ENCODE results near the gene CYB561D2. TPM values are rescaled to one million over a fixed set of nuclear protein-coding genes. Genes with fewer than 3 reads are reported as not detected.

The CYB561D2 gene
- total and polyA plus RNA-seq, 2 of the 13 experiments (the other 11 are each of a cell fraction or from before 2014, with no cell fraction given), result 11.1 to 17.2 TPM

DNA sequence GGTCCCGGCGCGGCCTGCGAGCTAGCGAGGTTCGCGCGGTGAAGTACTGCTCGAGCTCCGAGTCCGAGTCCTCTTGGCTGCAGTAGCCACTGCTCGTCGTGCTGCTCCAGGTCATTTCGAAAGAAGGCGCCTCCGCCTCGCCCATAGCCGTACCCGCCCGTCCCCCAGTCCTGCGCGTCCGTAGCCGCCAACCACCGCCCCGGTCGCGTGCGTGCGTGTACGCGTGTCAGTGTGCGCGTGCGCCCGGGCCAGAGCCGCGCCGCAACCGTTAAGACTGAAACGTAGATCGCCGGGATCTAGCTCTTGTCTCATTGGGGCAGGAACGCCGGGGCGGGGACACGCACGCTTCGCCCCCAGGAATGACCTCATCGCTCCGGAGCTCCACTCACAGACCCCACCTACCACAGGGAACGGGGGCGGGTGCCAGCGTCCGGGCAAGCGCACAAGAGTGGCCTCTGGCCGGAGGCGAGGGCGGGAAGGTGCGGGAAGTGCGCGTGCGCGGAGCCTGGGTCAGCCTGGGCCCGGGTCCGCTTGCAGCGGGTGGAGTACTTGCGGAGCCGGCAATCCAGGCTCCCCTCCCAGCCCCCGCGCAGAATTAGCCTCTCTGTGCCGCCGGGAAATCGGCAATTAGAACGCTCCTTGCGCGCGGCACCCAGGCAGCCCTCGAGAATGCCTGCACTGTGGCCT, 13.3 kb upstream of the CYB561D2 start (continued):
- TF ChIP-seq, protein P1, sequence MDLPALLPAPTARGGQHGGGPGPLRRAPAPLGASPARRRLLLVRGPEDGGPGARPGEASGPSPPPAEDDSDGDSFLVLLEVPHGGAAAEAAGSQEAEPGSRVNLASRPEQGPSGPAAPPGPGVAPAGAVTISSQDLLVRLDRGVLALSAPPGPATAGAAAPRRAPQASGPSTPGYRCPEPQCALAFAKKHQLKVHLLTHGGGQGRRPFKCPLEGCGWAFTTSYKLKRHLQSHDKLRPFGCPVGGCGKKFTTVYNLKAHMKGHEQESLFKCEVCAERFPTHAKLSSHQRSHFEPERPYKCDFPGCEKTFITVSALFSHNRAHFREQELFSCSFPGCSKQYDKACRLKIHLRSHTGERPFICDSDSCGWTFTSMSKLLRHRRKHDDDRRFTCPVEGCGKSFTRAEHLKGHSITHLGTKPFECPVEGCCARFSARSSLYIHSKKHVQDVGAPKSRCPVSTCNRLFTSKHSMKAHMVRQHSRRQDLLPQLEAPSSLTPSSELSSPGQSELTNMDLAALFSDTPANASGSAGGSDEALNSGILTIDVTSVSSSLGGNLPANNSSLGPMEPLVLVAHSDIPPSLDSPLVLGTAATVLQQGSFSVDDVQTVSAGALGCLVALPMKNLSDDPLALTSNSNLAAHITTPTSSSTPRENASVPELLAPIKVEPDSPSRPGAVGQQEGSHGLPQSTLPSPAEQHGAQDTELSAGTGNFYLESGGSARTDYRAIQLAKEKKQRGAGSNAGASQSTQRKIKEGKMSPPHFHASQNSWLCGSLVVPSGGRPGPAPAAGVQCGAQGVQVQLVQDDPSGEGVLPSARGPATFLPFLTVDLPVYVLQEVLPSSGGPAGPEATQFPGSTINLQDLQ (CRISPR knock-in tag; IDR thresholded peaks at IDR 0.05), result peak; percentile 65; the same call in 1 of the 2 replicates
- TF ChIP-seq ZBTB3 (CRISPR knock-in tag; IDR thresholded peaks at IDR 0.05; ENCODE audit: borderline replicate concordance, low read depth), result 0 out of 2 replicates have a peak, but pooled peaks have one; percentile 30
- TF ChIP-seq, protein P2, sequence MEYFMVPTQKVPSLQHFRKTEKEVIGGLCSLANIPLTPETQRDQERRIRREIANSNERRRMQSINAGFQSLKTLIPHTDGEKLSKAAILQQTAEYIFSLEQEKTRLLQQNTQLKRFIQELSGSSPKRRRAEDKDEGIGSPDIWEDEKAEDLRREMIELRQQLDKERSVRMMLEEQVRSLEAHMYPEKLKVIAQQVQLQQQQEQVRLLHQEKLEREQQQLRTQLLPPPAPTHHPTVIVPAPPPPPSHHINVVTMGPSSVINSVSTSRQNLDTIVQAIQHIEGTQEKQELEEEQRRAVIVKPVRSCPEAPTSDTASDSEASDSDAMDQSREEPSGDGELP (IDR thresholded peaks at IDR 0.05; ENCODE audit: borderline replicate concordance, low read depth), result no peak
- TF ChIP-seq GLI4 (CRISPR knock-in tag; IDR thresholded peaks at IDR 0.05; ENCODE audit: borderline replicate concordance), result no peak; the same call in 1 of the 2 replicates
- TF ChIP-seq SIX1 (CRISPR knock-in tag; IDR thresholded peaks at IDR 0.05; ENCODE audit: borderline replicate concordance), result peak; percentile 48
- TF ChIP-seq ZSCAN22 (CRISPR knock-in tag; IDR thresholded peaks at IDR 0.05), result no peak
- peak; percentile 89 for TF ChIP-seq TAF1 (CRISPR knock-in tag; IDR thresholded peaks at IDR 0.05)
- TF ChIP-seq FOXJ3 (CRISPR knock-in tag; IDR thresholded peaks at IDR 0.05; ENCODE audit: borderline replicate concordance), result peak; percentile 9; the same call in 1 of the 2 replicates
- TF ChIP-seq, protein P3, sequence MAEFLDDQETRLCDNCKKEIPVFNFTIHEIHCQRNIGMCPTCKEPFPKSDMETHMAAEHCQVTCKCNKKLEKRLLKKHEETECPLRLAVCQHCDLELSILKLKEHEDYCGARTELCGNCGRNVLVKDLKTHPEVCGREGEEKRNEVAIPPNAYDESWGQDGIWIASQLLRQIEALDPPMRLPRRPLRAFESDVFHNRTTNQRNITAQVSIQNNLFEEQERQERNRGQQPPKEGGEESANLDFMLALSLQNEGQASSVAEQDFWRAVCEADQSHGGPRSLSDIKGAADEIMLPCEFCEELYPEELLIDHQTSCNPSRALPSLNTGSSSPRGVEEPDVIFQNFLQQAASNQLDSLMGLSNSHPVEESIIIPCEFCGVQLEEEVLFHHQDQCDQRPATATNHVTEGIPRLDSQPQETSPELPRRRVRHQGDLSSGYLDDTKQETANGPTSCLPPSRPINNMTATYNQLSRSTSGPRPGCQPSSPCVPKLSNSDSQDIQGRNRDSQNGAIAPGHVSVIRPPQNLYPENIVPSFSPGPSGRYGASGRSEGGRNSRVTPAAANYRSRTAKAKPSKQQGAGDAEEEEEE (CRISPR knock-in tag; IDR thresholded peaks at IDR 0.05; ENCODE audit: borderline replicate concordance), result no peak
- TF ChIP-seq ELF4 (CRISPR knock-in tag; IDR thresholded peaks at IDR 0.05; ENCODE audit: borderline replicate concordance), result no peak
- 0 out of 2 replicates have a peak, but pooled peaks have one; percentile 1 for TF ChIP-seq ZNF878 (CRISPR knock-in tag; IDR thresholded peaks at IDR 0.05)
- peak; percentile 88 for TF ChIP-seq HOXA3 (CRISPR knock-in tag; IDR thresholded peaks at IDR 0.05)
- TF ChIP-seq, protein P4, sequence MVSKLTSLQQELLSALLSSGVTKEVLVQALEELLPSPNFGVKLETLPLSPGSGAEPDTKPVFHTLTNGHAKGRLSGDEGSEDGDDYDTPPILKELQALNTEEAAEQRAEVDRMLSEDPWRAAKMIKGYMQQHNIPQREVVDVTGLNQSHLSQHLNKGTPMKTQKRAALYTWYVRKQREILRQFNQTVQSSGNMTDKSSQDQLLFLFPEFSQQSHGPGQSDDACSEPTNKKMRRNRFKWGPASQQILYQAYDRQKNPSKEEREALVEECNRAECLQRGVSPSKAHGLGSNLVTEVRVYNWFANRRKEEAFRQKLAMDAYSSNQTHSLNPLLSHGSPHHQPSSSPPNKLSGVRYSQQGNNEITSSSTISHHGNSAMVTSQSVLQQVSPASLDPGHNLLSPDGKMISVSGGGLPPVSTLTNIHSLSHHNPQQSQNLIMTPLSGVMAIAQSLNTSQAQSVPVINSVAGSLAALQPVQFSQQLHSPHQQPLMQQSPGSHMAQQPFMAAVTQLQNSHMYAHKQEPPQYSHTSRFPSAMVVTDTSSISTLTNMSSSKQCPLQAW (CRISPR knock-in tag; IDR thresholded peaks at IDR 0.05), result peak; percentile 67
- TF ChIP-seq, protein P5, sequence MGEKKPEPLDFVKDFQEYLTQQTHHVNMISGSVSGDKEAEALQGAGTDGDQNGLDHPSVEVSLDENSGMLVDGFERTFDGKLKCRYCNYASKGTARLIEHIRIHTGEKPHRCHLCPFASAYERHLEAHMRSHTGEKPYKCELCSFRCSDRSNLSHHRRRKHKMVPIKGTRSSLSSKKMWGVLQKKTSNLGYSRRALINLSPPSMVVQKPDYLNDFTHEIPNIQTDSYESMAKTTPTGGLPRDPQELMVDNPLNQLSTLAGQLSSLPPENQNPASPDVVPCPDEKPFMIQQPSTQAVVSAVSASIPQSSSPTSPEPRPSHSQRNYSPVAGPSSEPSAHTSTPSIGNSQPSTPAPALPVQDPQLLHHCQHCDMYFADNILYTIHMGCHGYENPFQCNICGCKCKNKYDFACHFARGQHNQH (CRISPR knock-in tag; IDR thresholded peaks at IDR 0.05), result 0 out of 2 replicates have a peak, but pooled peaks have one; percentile 37
- no peak for TF ChIP-seq GZF1 (CRISPR knock-in tag; IDR thresholded peaks at IDR 0.05)
- TF ChIP-seq ZFP37 (CRISPR knock-in tag; IDR thresholded peaks at IDR 0.05; ENCODE audit: borderline replicate concordance), result peak; percentile 69; the same call in 1 of the 2 replicates
- no peak for TF ChIP-seq NR2F6 (IDR thresholded peaks at IDR 0.05)
- TF ChIP-seq NR2F6 (CRISPR knock-in tag; IDR thresholded peaks at IDR 0.05), result no peak; the same call in 1 of the 2 replicates
- TF ChIP-seq ZNF709 (CRISPR knock-in tag; IDR thresholded peaks at IDR 0.05), result peak; percentile 93
